COR-L47 (cell line): ENCODE data around the gene AGPAT3.
"Not testable (repeated sequence)": the region's sequence is repeated elsewhere in the genome, so short reads cannot be mapped to it uniquely, and the experiment has no call there.

Source experiments
- DNase-seq: peaks from one replicate; lab custom pipeline; 2025; lab: John Stamatoyannopoulos, UW

The AGPAT3 gene

GRCh38 chr21:43882952-43883545 lies 18.0 kb downstream of the AGPAT3 start:
- DNase-seq, result no peak

- DNase-seq, result no peak
Observed at GRCh38 chr21:43884012-43884860, 19.2 kb downstream of the AGPAT3 start.

- DNase-seq, result no peak
Observed at GRCh38 chr21:43884861-43885417, 19.9 kb downstream of the AGPAT3 start.

- no peak for DNase-seq
Observed at GRCh38 chr21:43885721-43886120, 20.7 kb downstream of the AGPAT3 start.

GRCh38 chr21:43886565-43886964 lies 21.5 kb downstream of the AGPAT3 start:
- DNase-seq, result no peak

- no peak for DNase-seq
Observed at GRCh38 chr21:43889069-43889468, 24.0 kb downstream of the AGPAT3 start.

- DNase-seq, result no peak
Observed at GRCh38 chr21:43890042-43890441, 25.0 kb downstream of the AGPAT3 start.

GRCh38 chr21:43892334-43892733 lies 27.3 kb downstream of the AGPAT3 start:
- no peak for DNase-seq

GRCh38 chr21:43892984-43893535 lies 28.0 kb downstream of the AGPAT3 start:
- no peak for DNase-seq

GRCh38 chr21:43893536-43894205 lies 28.6 kb downstream of the AGPAT3 start:
- no peak for DNase-seq

GRCh38 chr21:43894206-43894577 lies 29.2 kb downstream of the AGPAT3 start:
- DNase-seq, result no peak

GRCh38 chr21:43895196-43895595 lies 30.2 kb downstream of the AGPAT3 start:
- no peak for DNase-seq

- not testable (repeated sequence) for DNase-seq
Observed at GRCh38 chr21:43896696-43897299, 31.8 kb downstream of the AGPAT3 start.

- no peak for DNase-seq
Observed at GRCh38 chr21:43899307-43900077, 34.5 kb downstream of the AGPAT3 start.

- no peak for DNase-seq
Observed at GRCh38 chr21:43900078-43900385, 35.0 kb downstream of the AGPAT3 start.

GRCh38 chr21:43900690-43901089 lies 35.7 kb downstream of the AGPAT3 start:
- DNase-seq, result no peak

- no peak for DNase-seq
Observed at GRCh38 chr21:43902441-43902840, 37.4 kb downstream of the AGPAT3 start.

- no peak for DNase-seq
Observed at GRCh38 chr21:43903451-43904091, 38.5 kb downstream of the AGPAT3 start.

GRCh38 chr21:43904331-43904781 lies 39.3 kb downstream of the AGPAT3 start:
- no peak for DNase-seq

- DNase-seq, result no peak
Observed at GRCh38 chr21:43905726-43906455, 40.9 kb downstream of the AGPAT3 start.
